Skin epidermis (tissue), 12 donors: ENCODE data around the gene MCM9.
A peak's percentile ranks its signal among the peaks of the same experiment; 100 is the strongest.

Experiments
- H3K27ac ChIP-seq, 21 experiments: fragments of 200-600 bp; sonication (generic) in 11 of 21; one replicate each; pipeline ENCODE4 v1.5.0; 2020; ENCODE audit warnings: mild to moderate bottlenecking in 3 of 21, inconsistent platforms in 2 of 21, moderate library complexity in 2 of 21
- H3K4me3 ChIP-seq, 7 experiments: fragments of 200-600 bp; sonication (generic) in 2 of 7; one replicate each; pipeline ENCODE4 v1.5.0; 2020; ENCODE audit warnings: inconsistent platforms in 2 of 7, mild to moderate bottlenecking in 2 of 7, moderate library complexity in 1 of 7

The MCM9 gene

GRCh38 chr6:118895859-118896258 lies 39.1 kb downstream of the MCM9 start:
- H3K4me3 ChIP-seq = peak overlapping the region in 5 of 7 experiments; percentile 67 to 92 (median 90)
- H3K27ac ChIP-seq = peak overlapping the region in 13 of 21 experiments; percentile 95 to 99 (median 97)

- Histone ChIP-seq H3K4me3 (peak overlapping the region; percentile 67 to 92 (median 89)), H3K27ac (peak overlapping the region; percentile 67 to 99 (median 96))
These were observed 39.7 kb downstream of the MCM9 start for GRCh38 chr6:118895261-118895560.

GRCh38 chr6:118894425-118895260 lies 40.3 kb downstream of the MCM9 start:
- Histone ChIP-seq H3K27ac (peak overlapping the region; percentile 67 to 99 (median 96)), H3K4me3 (peak overlapping the region; percentile 67 to 92 (median 89))

- peak within 1 kb of the TSS; percentile 67 to 92 (median 89) for H3K4me3 ChIP-seq
- H3K27ac ChIP-seq = peak within 1 kb of the TSS; percentile 67 to 99 (median 96)
These were observed 41.0 kb downstream of the MCM9 start, which contains the start of gene ASF1A for GRCh38 chr6:118893807-118894424. Gene ASF1A, plus strand, starts transcription at chr6:118894152. Its CDS starts 262 bp downstream, at chr6:118894414.

GRCh38 chr6:118893064-118893806 lies 41.7 kb downstream of the MCM9 start:
- H3K27ac ChIP-seq = peak overlapping the region; percentile 52 to 99 (median 85)
- H3K4me3 ChIP-seq = peak overlapping the region; percentile 46 to 92 (median 85)

GRCh38 chr6:118892355-118892991 lies 42.5 kb downstream of the MCM9 start:
- peak overlapping the region in 19 of 21 experiments; percentile 77 to 99 (median 86) for H3K27ac ChIP-seq

GRCh38 chr6:118890997-118891790 lies 43.8 kb downstream of the MCM9 start:
- no peak overlapping the region for H3K4me3 ChIP-seq
- peak overlapping the region in 16 of 21 experiments; percentile 11 to 99 (median 84) for H3K27ac ChIP-seq

More at GRCh38 chr6:118892355-118892991, 42.5 kb downstream of the MCM9 start:
- H3K4me3 ChIP-seq = peak overlapping the region; percentile 46 to 92 (median 85)

GRCh38 chr6:118889163-118889562 lies 45.8 kb downstream of the MCM9 start:
- H3K4me3 ChIP-seq = no peak overlapping the region
- peak overlapping the region in 2 of 21 experiments; percentile 39 to 95 for H3K27ac ChIP-seq

- H3K27ac ChIP-seq = no peak overlapping the region
- no peak overlapping the region for H3K4me3 ChIP-seq
These were observed 48.3 kb downstream of the MCM9 start for GRCh38 chr6:118886641-118887040.

- Histone ChIP-seq H3K4me3 (no peak overlapping the region), H3K27ac (no peak overlapping the region)
These were observed 52.5 kb downstream of the MCM9 start for GRCh38 chr6:118882314-118882905.

- Histone ChIP-seq H3K27ac (no peak overlapping the region), H3K4me3 (no peak overlapping the region)
These were observed 53.3 kb downstream of the MCM9 start for GRCh38 chr6:118881440-118882313.

GRCh38 chr6:118877806-118878205 lies 57.2 kb downstream of the MCM9 start:
- H3K4me3 ChIP-seq = no peak overlapping the region
- H3K27ac ChIP-seq = no peak overlapping the region

GRCh38 chr6:118876814-118877213 lies 58.1 kb downstream of the MCM9 start:
- no peak overlapping the region for H3K4me3 ChIP-seq
- no peak overlapping the region for H3K27ac ChIP-seq

- Histone ChIP-seq H3K27ac (no peak overlapping the region), H3K4me3 (no peak overlapping the region)
These were observed 58.8 kb downstream of the MCM9 start for GRCh38 chr6:118876198-118876597.

GRCh38 chr6:118875672-118876071 lies 59.3 kb downstream of the MCM9 start:
- Histone ChIP-seq H3K27ac (no peak overlapping the region), H3K4me3 (no peak overlapping the region)

- no peak overlapping the region for H3K27ac ChIP-seq
- no peak overlapping the region for H3K4me3 ChIP-seq
These were observed 61.7 kb downstream of the MCM9 start for GRCh38 chr6:118873239-118873638.

GRCh38 chr6:118872726-118873125 lies 62.2 kb downstream of the MCM9 start:
- Histone ChIP-seq H3K4me3 (no peak overlapping the region), H3K27ac (no peak overlapping the region)

GRCh38 chr6:118872318-118872717 lies 62.6 kb downstream of the MCM9 start:
- no peak overlapping the region for H3K27ac ChIP-seq
- no peak overlapping the region for H3K4me3 ChIP-seq
